HL-60 (cell line): ENCODE data around the gene UQCC3.
"Not testable (repeated sequence)": the region's sequence is repeated elsewhere in the genome, so short reads cannot be mapped to it uniquely, and the experiment has no call there.

Experiments
- DNase-seq, 2 experiments: peaks; one replicate each; pipeline ENCODE4 v3.0.0-alpha.2; 2010 to 2020; ENCODE audit warnings: low read depth in 1 of 2, low spot score in 1 of 2
- H3K27ac ChIP-seq: fragments of 250-450 bp; sonication (Bioruptor Pico); replicated peaks from 2 replicates; pipeline ENCODE4 v1.5.1; 2020; ENCODE audit warnings: mild to moderate bottlenecking, moderate library complexity
- H3K27me3 ChIP-seq: fragments of 250-450 bp; sonication (Bioruptor Pico); 2 replicates; pipeline ENCODE4 v1.5.1; 2021; ENCODE audit warnings: mild to moderate bottlenecking, moderate library complexity; ENCODE audit not compliant: insufficient read depth, poor library complexity, severe bottlenecking
- H3K4me3 ChIP-seq: replicated peaks from 2 replicates; pipeline ENCODE4 v1.5.1; 2011; ENCODE audit warnings: mild to moderate bottlenecking, control low read depth, low read length; ENCODE audit not compliant: insufficient read depth
- CTCF ChIP-seq: IDR thresholded peaks from one replicate; pipeline ENCODE4 v1.5.1; 2011; ENCODE audit warnings: low read length, control low read depth, inconsistent platforms; ENCODE audit not compliant: insufficient read depth
- GABPA ChIP-seq: IDR thresholded peaks from 2 replicates; pipeline ENCODE4 v1.6.1; 2012; ENCODE audit warnings: low read depth
- POLR2AphosphoS5 ChIP-seq: IDR thresholded peaks from 2 replicates; pipeline ENCODE4 v1.6.1; 2012; ENCODE audit warnings: low read depth
- SPI1 ChIP-seq: IDR thresholded peaks from 2 replicates; pipeline ENCODE4 v1.6.1; 2012; ENCODE audit warnings: low read depth, mild to moderate bottlenecking, borderline replicate concordance
- TF ChIP-seq, protein P1 (sequence below): IDR thresholded peaks from 2 replicates; pipeline ENCODE4 v1.6.1; 2012; ENCODE audit warnings: low read depth; ENCODE audit not compliant: insufficient replicate concordance

Gene UQCC3

GRCh38 chr11:62648185-62648966 lies 23.1 kb upstream of the UQCC3 start:
- Histone ChIP-seq H3K4me3 (no peak overlapping the region), H3K27ac (no peak overlapping the region), H3K27me3 (no peaks in the 10 kb centered on the region)
- no peak for TF ChIP-seq CTCF
- no peak for DNase-seq

GRCh38 chr11:62648967-62649364 lies 22.5 kb upstream of the UQCC3 start:
- no peak overlapping the region for H3K27ac ChIP-seq
- DNase-seq: no peak
- H3K4me3 ChIP-seq: no peak overlapping the region
- TF ChIP-seq CTCF (no peak), POLR2AphosphoS5 (no peak), GABPA (no peak), SPI1 (no peak)
- TF ChIP-seq, protein P1, sequence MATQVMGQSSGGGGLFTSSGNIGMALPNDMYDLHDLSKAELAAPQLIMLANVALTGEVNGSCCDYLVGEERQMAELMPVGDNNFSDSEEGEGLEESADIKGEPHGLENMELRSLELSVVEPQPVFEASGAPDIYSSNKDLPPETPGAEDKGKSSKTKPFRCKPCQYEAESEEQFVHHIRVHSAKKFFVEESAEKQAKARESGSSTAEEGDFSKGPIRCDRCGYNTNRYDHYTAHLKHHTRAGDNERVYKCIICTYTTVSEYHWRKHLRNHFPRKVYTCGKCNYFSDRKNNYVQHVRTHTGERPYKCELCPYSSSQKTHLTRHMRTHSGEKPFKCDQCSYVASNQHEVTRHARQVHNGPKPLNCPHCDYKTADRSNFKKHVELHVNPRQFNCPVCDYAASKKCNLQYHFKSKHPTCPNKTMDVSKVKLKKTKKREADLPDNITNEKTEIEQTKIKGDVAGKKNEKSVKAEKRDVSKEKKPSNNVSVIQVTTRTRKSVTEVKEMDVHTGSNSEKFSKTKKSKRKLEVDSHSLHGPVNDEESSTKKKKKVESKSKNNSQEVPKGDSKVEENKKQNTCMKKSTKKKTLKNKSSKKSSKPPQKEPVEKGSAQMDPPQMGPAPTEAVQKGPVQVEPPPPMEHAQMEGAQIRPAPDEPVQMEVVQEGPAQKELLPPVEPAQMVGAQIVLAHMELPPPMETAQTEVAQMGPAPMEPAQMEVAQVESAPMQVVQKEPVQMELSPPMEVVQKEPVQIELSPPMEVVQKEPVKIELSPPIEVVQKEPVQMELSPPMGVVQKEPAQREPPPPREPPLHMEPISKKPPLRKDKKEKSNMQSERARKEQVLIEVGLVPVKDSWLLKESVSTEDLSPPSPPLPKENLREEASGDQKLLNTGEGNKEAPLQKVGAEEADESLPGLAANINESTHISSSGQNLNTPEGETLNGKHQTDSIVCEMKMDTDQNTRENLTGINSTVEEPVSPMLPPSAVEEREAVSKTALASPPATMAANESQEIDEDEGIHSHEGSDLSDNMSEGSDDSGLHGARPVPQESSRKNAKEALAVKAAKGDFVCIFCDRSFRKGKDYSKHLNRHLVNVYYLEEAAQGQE: no peak
- no peaks in the 10 kb centered on the region for H3K27me3 ChIP-seq

DNA sequence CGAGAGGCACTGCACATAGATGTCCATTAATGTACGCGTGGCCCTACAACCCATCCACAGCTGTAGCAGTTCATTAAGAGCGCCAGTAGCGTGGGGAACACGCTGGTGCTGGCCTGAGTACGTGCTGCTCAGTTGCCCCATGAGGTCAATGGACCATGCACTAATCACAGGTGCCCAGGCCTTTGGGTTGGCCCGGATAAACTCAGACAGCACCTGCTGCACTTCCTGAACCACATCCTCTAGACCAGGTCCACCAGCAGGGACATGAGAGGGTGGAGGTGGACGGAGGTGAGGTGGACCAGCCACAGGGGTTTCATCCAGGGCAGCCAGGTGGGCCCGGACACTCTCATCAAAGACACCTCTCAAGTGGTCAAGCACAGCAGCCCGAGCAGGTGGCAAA lies 22.0 kb upstream of the UQCC3 start:
- TF ChIP-seq CTCF (no peak), POLR2AphosphoS5 (no peak), SPI1 (no peak)
- Histone ChIP-seq H3K27me3 (no peaks in the 10 kb centered on the region), H3K4me3 (no peak overlapping the region), H3K27ac (no peak overlapping the region)
- DNase-seq: no peak

DNA sequence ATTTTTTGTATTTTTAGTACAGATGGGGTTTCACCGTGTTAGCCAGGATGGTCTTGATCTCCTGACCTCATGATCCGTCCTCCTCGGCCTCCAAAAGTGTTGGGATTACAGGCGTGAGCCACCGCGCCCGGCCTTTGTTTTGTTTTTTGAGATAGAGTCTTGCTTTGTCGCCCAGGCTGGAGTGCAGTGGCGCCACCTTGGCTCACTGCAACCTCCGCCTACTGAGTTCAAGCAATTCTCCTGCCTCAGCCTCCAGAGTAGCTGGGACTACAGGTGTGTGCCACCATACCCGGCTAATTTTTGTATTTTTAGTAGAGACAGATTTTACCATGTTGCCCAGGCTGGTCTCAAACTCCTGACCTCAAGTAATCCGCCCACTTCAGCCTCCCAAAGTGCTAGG lies 21.2 kb upstream of the UQCC3 start:
- H3K27me3 ChIP-seq, H3K27ac ChIP-seq, DNase-seq, H3K4me3 ChIP-seq: not testable (repeated sequence)

DNA sequence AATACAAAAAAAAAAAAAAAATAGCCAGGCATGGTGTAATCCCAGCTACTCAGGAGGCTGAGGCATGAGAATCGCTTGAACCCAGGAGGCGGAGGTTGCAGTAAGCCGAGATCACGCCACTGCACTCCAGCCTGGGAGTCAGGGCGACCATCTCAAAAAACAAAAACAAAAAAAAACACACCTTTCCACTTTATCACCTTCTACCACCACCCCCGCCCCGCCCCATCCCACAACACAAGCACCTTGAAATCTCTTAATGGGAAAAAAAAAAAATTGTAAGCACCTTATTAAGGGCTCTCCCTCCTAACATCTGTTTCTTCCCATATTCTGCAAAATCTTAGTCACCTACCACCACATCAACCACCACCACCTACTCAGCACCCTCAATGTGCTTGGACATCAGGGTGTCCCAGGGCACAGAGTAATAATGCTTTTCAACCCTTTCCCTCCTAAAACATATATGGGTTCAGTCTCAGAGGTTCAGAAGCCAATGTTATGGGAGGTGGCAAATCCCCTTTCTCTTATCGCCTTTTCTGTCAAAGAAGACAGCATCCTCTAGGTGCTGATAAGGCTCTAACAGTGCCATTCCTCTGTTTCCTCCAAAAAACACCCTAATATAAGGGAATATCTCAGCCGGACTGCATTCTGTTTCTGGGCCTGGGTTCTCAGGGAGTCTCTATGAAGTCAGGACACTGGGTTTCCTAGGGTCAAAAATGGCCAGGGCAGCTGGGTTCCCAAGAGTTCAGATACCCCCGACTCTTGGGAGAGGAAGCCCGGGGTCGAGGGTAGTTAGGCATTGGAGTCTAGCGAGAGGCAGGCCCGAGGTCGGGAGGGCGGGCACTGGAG lies 19.1 kb upstream of the UQCC3 start:
- Histone ChIP-seq H3K4me3 (peak overlapping the region; percentile 87), H3K27ac (peak overlapping the region; percentile 69), H3K27me3 (no peaks in the 10 kb centered on the region)
- TF ChIP-seq, protein P1: no peak
- no peak for TF ChIP-seq SPI1
- TF ChIP-seq POLR2AphosphoS5: no peak
- TF ChIP-seq GABPA: no peak
- no peak for TF ChIP-seq CTCF
- no peak for DNase-seq
